Tibial nerve (tissue), 4 donors: Measurements from ENCODE around the gene EFCAB6. TPM values are rescaled to one million over a fixed set of nuclear protein-coding genes. Genes with fewer than 3 reads are reported as not detected.

Experiments used
- DNase-seq, 2 donors: peaks; one replicate each; pipeline ENCODE4 v3.0.0-alpha.2; 2019; ENCODE audit warnings: low spot score in 2 of 2
- H3K27ac ChIP-seq, 4 donors: fragments of 200-600 bp; sonication (generic) in 3 of 4; one replicate each; pipeline ENCODE4 v1.5.1; 2017 to 2019; ENCODE audit warnings: mild to moderate bottlenecking in 1 of 4
- H3K27me3 ChIP-seq, 2 donors: fragments of 200-600 bp; sonication (generic) in 1 of 2; one replicate each; pipeline versions ENCODE4 v1.5.1 to v1.6.0; 2017 to 2019
- H3K36me3 ChIP-seq, 3 donors: fragments of 200-600 bp; sonication (generic); one replicate each; pipeline ENCODE4 v1.5.1; 2018 to 2019
- H3K4me1 ChIP-seq, 4 donors: fragments of 200-600 bp; sonication (generic) in 3 of 4; one replicate each; pipeline ENCODE4 v1.5.1; 2017 to 2019
- H3K4me3 ChIP-seq, 4 donors: fragments of 200-600 bp; sonication (generic) in 3 of 4; one replicate each; pipeline ENCODE4 v1.5.1; 2017 to 2019; ENCODE audit warnings: mild to moderate bottlenecking in 1 of 4, moderate library complexity in 1 of 4
- H3K9me3 ChIP-seq, 4 donors: fragments of 200-600 bp; sonication (generic) in 3 of 4; one replicate each; pipeline ENCODE4 v1.5.1; 2017 to 2019
- EP300 ChIP-seq, 2 donors: sonication (generic); formaldehyde crosslinking; IDR thresholded peaks; one replicate each; pipeline ENCODE4 v1.6.1; 2017; ENCODE audit warnings: antibody characterized with exemption in 2 of 2, mild to moderate bottlenecking in 1 of 2
- POLR2A ChIP-seq, 2 donors: fragments of 450-650 bp; IDR thresholded peaks; one replicate each; pipeline ENCODE4 v1.6.1; 2017; ENCODE audit warnings: antibody characterized with exemption in 2 of 2, mild to moderate bottlenecking in 2 of 2, moderate library complexity in 2 of 2
- WGBS, 2 donors: methylation state at CpG; one replicate each; pipeline ENCODE4 v1.1.5; 2018; 5-methylcytosine and 5-hydroxymethylcytosine counted together
- total RNA-seq, 4 donors: library from RNA; depleted of rRNA; stranded (reverse); fragments of >200 nt; gene quantifications; one replicate each; pipeline ENCODE4 v1.1.0, GENCODE V29; 2016
- TF ChIP-seq, protein P1 (sequence below), 5 experiments: fragments of 200-600 bp in 3 of 5; fragments of 450-650 bp in 2 of 5; sonication (generic) in 3 of 5; IDR thresholded peaks; one replicate each; pipeline ENCODE4 v1.5.1; 2016 to 2019; ENCODE audit warnings: antibody characterized with exemption in 5 of 5, mild to moderate bottlenecking in 3 of 5, moderate library complexity in 2 of 5

The EFCAB6 gene
- total RNA-seq, 4 donors from 2014 or later, result 3.3 to 9.2 (median 6.8) TPM

GRCh38 chr22:43826142-43827002, 14.3 kb upstream of the EFCAB6 start:
- no peak for DNase-seq
- Histone ChIP-seq H3K9me3 (no peaks in the 10 kb centered on the region), H3K27ac (no peak overlapping the region), H3K4me1 (peaks cover 0 to 30% (median 7%) of the 10 kb centered on the region in 4 donors), H3K27me3 (peaks cover 0 to 20% of the 10 kb centered on the region in 2 donors), H3K4me3 (no peak overlapping the region), H3K36me3 (no peaks in the 10 kb centered on the region)
- TF ChIP-seq, protein P1, sequence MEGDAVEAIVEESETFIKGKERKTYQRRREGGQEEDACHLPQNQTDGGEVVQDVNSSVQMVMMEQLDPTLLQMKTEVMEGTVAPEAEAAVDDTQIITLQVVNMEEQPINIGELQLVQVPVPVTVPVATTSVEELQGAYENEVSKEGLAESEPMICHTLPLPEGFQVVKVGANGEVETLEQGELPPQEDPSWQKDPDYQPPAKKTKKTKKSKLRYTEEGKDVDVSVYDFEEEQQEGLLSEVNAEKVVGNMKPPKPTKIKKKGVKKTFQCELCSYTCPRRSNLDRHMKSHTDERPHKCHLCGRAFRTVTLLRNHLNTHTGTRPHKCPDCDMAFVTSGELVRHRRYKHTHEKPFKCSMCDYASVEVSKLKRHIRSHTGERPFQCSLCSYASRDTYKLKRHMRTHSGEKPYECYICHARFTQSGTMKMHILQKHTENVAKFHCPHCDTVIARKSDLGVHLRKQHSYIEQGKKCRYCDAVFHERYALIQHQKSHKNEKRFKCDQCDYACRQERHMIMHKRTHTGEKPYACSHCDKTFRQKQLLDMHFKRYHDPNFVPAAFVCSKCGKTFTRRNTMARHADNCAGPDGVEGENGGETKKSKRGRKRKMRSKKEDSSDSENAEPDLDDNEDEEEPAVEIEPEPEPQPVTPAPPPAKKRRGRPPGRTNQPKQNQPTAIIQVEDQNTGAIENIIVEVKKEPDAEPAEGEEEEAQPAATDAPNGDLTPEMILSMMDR (IDR thresholded peaks at IDR 0.05), result peak in 3 of 5 experiments; percentile 15 to 40 (median 31)
- TF ChIP-seq POLR2A (IDR thresholded peaks at IDR 0.05) (no peak), EP300 (IDR thresholded peaks at IDR 0.05) (no peak)
- WGBS, 2 donors, result 40 to 46% methylated on average over 15 of the region's 16 CpGs

- H3K4me3 ChIP-seq, result no peak overlapping the region
- no peak overlapping the region for H3K27ac ChIP-seq
- H3K9me3 ChIP-seq, result no peaks in the 10 kb centered on the region
- H3K4me1 ChIP-seq, result peaks cover 0 to 29% (median 7%) of the 10 kb centered on the region in 4 donors
- TF ChIP-seq, protein P1 (IDR thresholded peaks at IDR 0.05), result no peak
- no peak for TF ChIP-seq EP300 (IDR thresholded peaks at IDR 0.05)
- TF ChIP-seq POLR2A (IDR thresholded peaks at IDR 0.05), result no peak
- no peak for DNase-seq
- WGBS, 2 donors, result 67 to 75% methylated on average over 11 of the region's 11 CpGs
- peaks cover 0 to 27% of the 10 kb centered on the region in 2 donors for H3K27me3 ChIP-seq
- H3K36me3 ChIP-seq, result no peaks in the 10 kb centered on the region
These were observed 13.5 kb upstream of the EFCAB6 start for GRCh38 chr22:43825651-43826050.

DNA sequence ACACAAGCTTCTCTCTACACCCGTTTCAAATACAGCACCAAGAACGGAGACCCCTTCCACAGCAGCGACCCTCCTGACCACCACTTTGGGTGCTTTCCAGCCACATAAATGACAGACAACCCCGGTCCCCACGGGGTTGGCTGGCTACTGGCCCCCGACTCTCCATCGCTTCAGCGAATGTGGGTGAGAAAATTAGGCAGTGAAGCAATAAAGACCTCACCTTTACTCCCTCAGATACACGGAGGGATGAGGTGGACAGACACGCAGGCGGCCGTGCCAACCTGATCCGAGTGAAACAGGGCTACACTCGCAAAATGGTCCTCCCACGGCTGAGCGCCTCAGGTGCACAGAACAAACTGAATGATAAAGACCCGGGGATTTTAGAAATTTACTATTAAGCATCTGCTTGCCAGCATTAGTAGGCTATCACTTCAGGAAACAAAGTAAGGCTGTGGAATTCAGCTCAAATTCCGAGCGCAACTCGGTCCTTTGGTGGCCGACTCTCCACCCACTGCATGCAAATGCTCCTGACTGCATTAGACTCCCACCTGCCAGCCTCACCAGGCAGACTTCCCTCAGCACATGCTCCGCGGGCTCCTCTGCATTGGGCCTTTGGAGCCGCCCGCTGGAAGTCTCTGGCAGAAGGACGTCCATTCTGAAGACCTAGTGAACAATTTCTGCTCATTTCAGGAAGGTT, 12.8 kb upstream of the EFCAB6 start:
- H3K4me1 ChIP-seq, result peaks cover 0 to 21% (median 7%) of the 10 kb centered on the region in 4 donors
- no peak overlapping the region for H3K27ac ChIP-seq
- no peaks in the 10 kb centered on the region for H3K9me3 ChIP-seq
- DNase-seq, result no peak
- peaks cover 0 to 35% of the 10 kb centered on the region in 2 donors for H3K27me3 ChIP-seq
- H3K4me3 ChIP-seq, result no peak overlapping the region
- H3K36me3 ChIP-seq, result no peaks in the 10 kb centered on the region
- TF ChIP-seq, protein P1 (IDR thresholded peaks at IDR 0.05), result no peak
- TF ChIP-seq EP300 (IDR thresholded peaks at IDR 0.05), result no peak
- TF ChIP-seq POLR2A (IDR thresholded peaks at IDR 0.05), result no peak
- 84 to 85% methylated on average over 23 to 26 of the region's 26 CpGs for WGBS, 2 donors

GRCh38 chr22:43823911-43824665, 12.0 kb upstream of the EFCAB6 start:
- Histone ChIP-seq H3K36me3 (no peaks in the 10 kb centered on the region), H3K9me3 (no peaks in the 10 kb centered on the region), H3K27me3 (peaks cover 0 to 37% of the 10 kb centered on the region in 2 donors), H3K4me1 (peaks cover 0 to 14% (median 4%) of the 10 kb centered on the region in 4 donors), H3K4me3 (no peak overlapping the region), H3K27ac (no peak overlapping the region)
- TF ChIP-seq EP300 (IDR thresholded peaks at IDR 0.05), result no peak
- TF ChIP-seq, protein P1 (IDR thresholded peaks at IDR 0.05), result no peak
- 77 to 81% methylated on average over 17 of the region's 17 CpGs for WGBS, 2 donors
- no peak for DNase-seq
